Activated CD8-positive, alpha-beta T cell treated with anti-CD3 and anti-CD28 coated beads, Interleukin-2, amount 10 ng/mL, durations not matched to agents 7 days and 5 days (primary cell): Measurements from ENCODE around the gene ATP11A. TPM values are rescaled to one million over a fixed set of nuclear protein-coding genes. Genes with fewer than 3 reads are reported as not detected.

Experiments used
- ATAC-seq: fragments of 150-1000 bp; cut with Tn5 transposase; one replicate; pipeline ENCODE4 v1.10.0; 2021; ENCODE audit warnings: moderate library complexity
- CTCF ChIA-PET: fragments of 350-600 bp; sonication (Branson Sonifier 250); formaldehyde crosslinking; loops from one replicate; lab custom pipeline; 2021; ENCODE audit warnings: antibody characterized with exemption; lab: Charles Lee
- POLR2A ChIA-PET: fragments of 350-600 bp; sonication (Branson Sonifier 250); formaldehyde crosslinking; loops from one replicate; lab custom pipeline; 2021; ENCODE audit warnings: antibody characterized with exemption; lab: Charles Lee
- DNase-seq: peaks from one replicate; pipeline ENCODE4 v3.0.0-alpha.2; 2020
- H3K27ac Mint-ChIP-seq: one replicate; pipeline ENCODE4 v1.8.0; 2021; ENCODE audit warnings: mild to moderate bottlenecking, mixed read lengths
- H3K27me3 Mint-ChIP-seq: one replicate; pipeline ENCODE4 v1.8.0; 2021; ENCODE audit warnings: low read depth, mixed read lengths
- H3K36me3 Mint-ChIP-seq: one replicate; pipeline ENCODE4 v1.8.0; 2021; ENCODE audit warnings: low read depth, mixed read lengths
- H3K4me1 Mint-ChIP-seq: one replicate; pipeline ENCODE4 v1.8.0; 2021; ENCODE audit warnings: low read depth, mixed read lengths
- H3K4me3 Mint-ChIP-seq: one replicate; pipeline ENCODE4 v1.8.0; 2021; ENCODE audit warnings: mild to moderate bottlenecking, mixed read lengths
- H3K9me3 Mint-ChIP-seq: one replicate; pipeline ENCODE4 v1.8.0; 2022; ENCODE audit warnings: mixed read lengths; ENCODE audit not compliant: insufficient read depth
- total RNA-seq, 2 experiments: library from RNA; stranded (reverse); gene quantifications; one replicate each; pipeline ENCODE4 v1.2.3, GENCODE V29; 2021

ATP11A gene
- total RNA-seq, 2 experiments from 2014 or later = 35.6 to 38.3 TPM

GRCh38 chr13:112764864-112765561 lies 75.2 kb downstream of the ATP11A start:
- DNase-seq (no peak), ATAC-seq (no peak)
- H3K27me3 Mint-ChIP-seq = no peaks in the 10 kb centered on the region
- H3K36me3 Mint-ChIP-seq = peaks cover 10% of the 10 kb centered on the region
- CTCF ChIA-PET = no interaction called here
- H3K27ac Mint-ChIP-seq = no peak overlapping the region
- POLR2A ChIA-PET = no interaction called here
- H3K4me1 Mint-ChIP-seq = peaks cover 25% of the 10 kb centered on the region
- peaks cover 14% of the 10 kb centered on the region for H3K9me3 Mint-ChIP-seq
- no peak overlapping the region for H3K4me3 Mint-ChIP-seq

GRCh38 chr13:112765731-112766130 lies 75.9 kb downstream of the ATP11A start:
- Mint-ChIP-seq H3K27ac (no peak overlapping the region), H3K27me3 (no peaks in the 10 kb centered on the region), H3K9me3 (peaks cover 14% of the 10 kb centered on the region), H3K36me3 (peaks cover 10% of the 10 kb centered on the region), H3K4me3 (no peak overlapping the region), H3K4me1 (peaks cover 25% of the 10 kb centered on the region)
- ATAC-seq (no peak), DNase-seq (no peak)
- ChIA-PET CTCF (no interaction called here), POLR2A (no interaction called here)

- peaks cover 14% of the 10 kb centered on the region for H3K9me3 Mint-ChIP-seq
- no peak overlapping the region for H3K4me3 Mint-ChIP-seq
- CTCF ChIA-PET = no interaction called here
- peak overlapping the region; percentile 57 for H3K27ac Mint-ChIP-seq
- no peak for ATAC-seq
- H3K4me1 Mint-ChIP-seq = peaks cover 25% of the 10 kb centered on the region
- H3K27me3 Mint-ChIP-seq = no peaks in the 10 kb centered on the region
- no peak for DNase-seq
- POLR2A ChIA-PET = no interaction called here
- peaks cover 10% of the 10 kb centered on the region for H3K36me3 Mint-ChIP-seq
Measured at GRCh38 chr13:112766336-112766735, 76.5 kb downstream of the ATP11A start.

- Mint-ChIP-seq H3K27me3 (no peaks in the 10 kb centered on the region), H3K27ac (peak overlapping the region; percentile 60), H3K9me3 (peaks cover 14% of the 10 kb centered on the region), H3K36me3 (peaks cover 10% of the 10 kb centered on the region), H3K4me3 (no peak overlapping the region), H3K4me1 (peaks cover 25% of the 10 kb centered on the region)
- POLR2A ChIA-PET = no interaction called here
- ATAC-seq = no peak
- CTCF ChIA-PET = no interaction called here
- no peak for DNase-seq
Measured at GRCh38 chr13:112767506-112768471, 78.0 kb downstream of the ATP11A start.

GRCh38 chr13:112768795-112769481 lies 79.1 kb downstream of the ATP11A start:
- H3K27me3 Mint-ChIP-seq = no peaks in the 10 kb centered on the region
- no peak overlapping the region for H3K27ac Mint-ChIP-seq
- peaks cover 25% of the 10 kb centered on the region for H3K4me1 Mint-ChIP-seq
- DNase-seq = no peak
- no peak overlapping the region for H3K4me3 Mint-ChIP-seq
- peaks cover 10% of the 10 kb centered on the region for H3K36me3 Mint-ChIP-seq
- H3K9me3 Mint-ChIP-seq = peaks cover 14% of the 10 kb centered on the region
- POLR2A ChIA-PET = no interaction called here
- CTCF ChIA-PET = no interaction called here
- no peak for ATAC-seq

GRCh38 chr13:112769615-112770014 lies 79.8 kb downstream of the ATP11A start:
- no peak overlapping the region for H3K4me3 Mint-ChIP-seq
- H3K36me3 Mint-ChIP-seq = peaks cover 10% of the 10 kb centered on the region
- POLR2A ChIA-PET = no interaction called here
- H3K27me3 Mint-ChIP-seq = no peaks in the 10 kb centered on the region
- peaks cover 25% of the 10 kb centered on the region for H3K4me1 Mint-ChIP-seq
- ATAC-seq = no peak
- CTCF ChIA-PET = no interaction called here
- H3K9me3 Mint-ChIP-seq = peaks cover 14% of the 10 kb centered on the region
- DNase-seq = no peak
- no peak overlapping the region for H3K27ac Mint-ChIP-seq

GRCh38 chr13:112770504-112770903 lies 80.7 kb downstream of the ATP11A start:
- DNase-seq (no peak), ATAC-seq (no peak)
- peaks cover 14% of the 10 kb centered on the region for H3K9me3 Mint-ChIP-seq
- no peak overlapping the region for H3K4me3 Mint-ChIP-seq
- no peaks in the 10 kb centered on the region for H3K27me3 Mint-ChIP-seq
- H3K27ac Mint-ChIP-seq = no peak overlapping the region
- ChIA-PET POLR2A (no interaction called here), CTCF (no interaction called here)
- H3K36me3 Mint-ChIP-seq = peaks cover 8% of the 10 kb centered on the region
- peaks cover 25% of the 10 kb centered on the region for H3K4me1 Mint-ChIP-seq

GRCh38 chr13:112771139-112771876 lies 81.5 kb downstream of the ATP11A start:
- Mint-ChIP-seq H3K4me1 (peaks cover 17% of the 10 kb centered on the region), H3K36me3 (peaks cover 4% of the 10 kb centered on the region), H3K27ac (no peak overlapping the region), H3K4me3 (no peak overlapping the region), H3K9me3 (peaks cover 10% of the 10 kb centered on the region), H3K27me3 (no peaks in the 10 kb centered on the region)
- POLR2A ChIA-PET = no interaction called here
- CTCF ChIA-PET = no interaction called here
- DNase-seq (no peak), ATAC-seq (no peak)

GRCh38 chr13:112771877-112772538 lies 82.2 kb downstream of the ATP11A start:
- DNase-seq = no peak
- no peak overlapping the region for H3K27ac Mint-ChIP-seq
- CTCF ChIA-PET = no interaction called here
- no peak overlapping the region for H3K4me3 Mint-ChIP-seq
- POLR2A ChIA-PET = interaction anchor here (0.9 kb wide), 1 partner anchor 16 kb away, joined by 4 read pairs; no protein-coding TSS in a partner anchor
- peaks cover 4% of the 10 kb centered on the region for H3K36me3 Mint-ChIP-seq
- ATAC-seq = no peak
- H3K9me3 Mint-ChIP-seq = peaks cover 10% of the 10 kb centered on the region
- peaks cover 14% of the 10 kb centered on the region for H3K4me1 Mint-ChIP-seq
- no peaks in the 10 kb centered on the region for H3K27me3 Mint-ChIP-seq

- Mint-ChIP-seq H3K4me1 (peaks cover 14% of the 10 kb centered on the region), H3K36me3 (peaks cover 4% of the 10 kb centered on the region), H3K27ac (no peak overlapping the region), H3K9me3 (peaks cover 10% of the 10 kb centered on the region), H3K4me3 (no peak overlapping the region), H3K27me3 (no peaks in the 10 kb centered on the region)
- ATAC-seq = no peak
- POLR2A ChIA-PET = interaction anchor here (0.9 kb wide), 1 partner anchor 16 kb away, joined by 4 read pairs; no protein-coding TSS in a partner anchor
- CTCF ChIA-PET = no interaction called here
- no peak for DNase-seq
Measured at GRCh38 chr13:112772539-112772909, 82.7 kb downstream of the ATP11A start.

- ATAC-seq = no peak
- no peaks in the 10 kb centered on the region for H3K27me3 Mint-ChIP-seq
- CTCF ChIA-PET = no interaction called here
- H3K4me3 Mint-ChIP-seq = no peak overlapping the region
- POLR2A ChIA-PET = no interaction called here
- DNase-seq = no peak
- peaks cover 7% of the 10 kb centered on the region for H3K9me3 Mint-ChIP-seq
- H3K4me1 Mint-ChIP-seq = peaks cover 10% of the 10 kb centered on the region
- H3K27ac Mint-ChIP-seq = no peak overlapping the region
- H3K36me3 Mint-ChIP-seq = peaks cover 4% of the 10 kb centered on the region
Measured at GRCh38 chr13:112772929-112773328, 83.1 kb downstream of the ATP11A start.
